ENCODE data around the gene FBXO38.

Gene FBXO38

GRCh38 chr5:148421661-148422060 is 37.9 kb downstream of the FBXO38 start:
- no peak for DNase-seq (ENCODE audit: low read depth)

GRCh38 chr5:148425808-148426207 is 42.0 kb downstream of the FBXO38 start:
- DNase-seq (ENCODE audit: low read depth), result no peak
- no peak overlapping the region for H3K4me3 ChIP-seq (ENCODE audit: low read depth, low read length)

More at GRCh38 chr5:148421661-148422060, 37.9 kb downstream of the FBXO38 start:
- H3K4me3 ChIP-seq (ENCODE audit: low read depth, low read length), result no peak overlapping the region

GRCh38 chr5:148426514-148426913 is 42.8 kb downstream of the FBXO38 start:
- no peak overlapping the region for H3K4me3 ChIP-seq (ENCODE audit: low read depth, low read length)
- no peak for DNase-seq (ENCODE audit: low read depth)

- no peak overlapping the region for H3K4me3 ChIP-seq (ENCODE audit: low read depth, low read length)
- no peak for DNase-seq (ENCODE audit: low read depth)
Measured at GRCh38 chr5:148427370-148428042, 43.7 kb downstream of the FBXO38 start.

- no peak overlapping the region for H3K4me3 ChIP-seq (ENCODE audit: low read depth, low read length)
- DNase-seq (ENCODE audit: low read depth), result no peak
Measured at GRCh38 chr5:148428848-148429247, 45.1 kb downstream of the FBXO38 start.

GRCh38 chr5:148433826-148434225 is 50.1 kb downstream of the FBXO38 start:
- no peak for DNase-seq (ENCODE audit: low read depth)
- H3K4me3 ChIP-seq (ENCODE audit: low read depth, low read length), result no peak overlapping the region

- DNase-seq (ENCODE audit: low read depth), result no peak
- no peak overlapping the region for H3K4me3 ChIP-seq (ENCODE audit: low read depth, low read length)
Measured at GRCh38 chr5:148436029-148436428, 52.3 kb downstream of the FBXO38 start.

GRCh38 chr5:148437249-148437648 is 53.5 kb downstream of the FBXO38 start:
- no peak for DNase-seq (ENCODE audit: low read depth)
- no peak overlapping the region for H3K4me3 ChIP-seq (ENCODE audit: low read depth, low read length)

GRCh38 chr5:148438933-148439332 is 55.2 kb downstream of the FBXO38 start:
- DNase-seq (ENCODE audit: low read depth), result no peak
- no peak overlapping the region for H3K4me3 ChIP-seq (ENCODE audit: low read depth, low read length)

- DNase-seq (ENCODE audit: low read depth), result no peak
- H3K4me3 ChIP-seq (ENCODE audit: low read depth, low read length), result no peak overlapping the region
Measured at GRCh38 chr5:148443241-148443640, 59.5 kb downstream of the FBXO38 start.

- no peak overlapping the region for H3K4me3 ChIP-seq (ENCODE audit: low read depth, low read length)
Measured at GRCh38 chr5:148443998-148444397, 60.2 kb downstream of the FBXO38 start.

GRCh38 chr5:148445578-148445977 is 61.8 kb downstream of the FBXO38 start:
- no peak for DNase-seq (ENCODE audit: low read depth)
- H3K4me3 ChIP-seq (ENCODE audit: low read depth, low read length), result no peak overlapping the region

More at GRCh38 chr5:148443998-148444397, 60.2 kb downstream of the FBXO38 start:
- DNase-seq (ENCODE audit: low read depth), result peak; percentile 32

- no peak for DNase-seq (ENCODE audit: low read depth)
- no peak overlapping the region for H3K4me3 ChIP-seq (ENCODE audit: low read depth, low read length)
Measured at GRCh38 chr5:148446611-148447010, 62.9 kb downstream of the FBXO38 start.

GRCh38 chr5:148452499-148453193 is 68.9 kb downstream of the FBXO38 start:
- no peak overlapping the region for H3K4me3 ChIP-seq (ENCODE audit: low read depth, low read length)
- DNase-seq (ENCODE audit: low read depth), result no peak

GRCh38 chr5:148454576-148454975 is 70.8 kb downstream of the FBXO38 start:
- DNase-seq (ENCODE audit: low read depth), result no peak
- no peak overlapping the region for H3K4me3 ChIP-seq (ENCODE audit: low read depth, low read length)

GRCh38 chr5:148455185-148455584 is 71.4 kb downstream of the FBXO38 start:
- no peak for DNase-seq (ENCODE audit: low read depth)
- no peak overlapping the region for H3K4me3 ChIP-seq (ENCODE audit: low read depth, low read length)

- no peak for DNase-seq (ENCODE audit: low read depth)
- H3K4me3 ChIP-seq (ENCODE audit: low read depth, low read length), result no peak overlapping the region
Measured at GRCh38 chr5:148457183-148457620, 73.4 kb downstream of the FBXO38 start.

GRCh38 chr5:148458036-148458888 is 74.5 kb downstream of the FBXO38 start:
- DNase-seq (ENCODE audit: low read depth), result no peak
- H3K4me3 ChIP-seq (ENCODE audit: low read depth, low read length), result no peak overlapping the region

- no peak for DNase-seq (ENCODE audit: low read depth)
- no peak overlapping the region for H3K4me3 ChIP-seq (ENCODE audit: low read depth, low read length)
Measured at GRCh38 chr5:148459669-148460068, 75.9 kb downstream of the FBXO38 start.

Measured in skeletal muscle cell (primary cell).